CD4-positive, alpha-beta T cell (primary cell): ENCODE results near the gene TAF1B. TPM values are rescaled to one million over a fixed set of nuclear protein-coding genes. Genes with fewer than 3 reads are reported as not detected.

Experiments
- ATAC-seq: fragments of 200-7000 bp; cut with Tn5 transposase; one replicate; pipeline ENCODE4 v1.10.0; 2022; ENCODE audit warnings: mild to moderate bottlenecking; ENCODE audit not compliant: poor library complexity
- CTCF ChIA-PET: fragments of 350-600 bp; sonication (Branson Sonifier 250); formaldehyde crosslinking; loops from one replicate; lab custom pipeline; 2021; ENCODE audit warnings: antibody characterized with exemption, inconsistent platforms; lab: Charles Lee
- POLR2A ChIA-PET: fragments of 350-600 bp; sonication (Branson Sonifier 250); formaldehyde crosslinking; loops from one replicate; lab custom pipeline; 2021; ENCODE audit warnings: antibody characterized with exemption, inconsistent platforms; lab: Charles Lee
- DNase-seq, 14 experiments: peaks; one replicate each; pipeline ENCODE4 v3.0.0-alpha.2; 2013 to 2020; ENCODE audit warnings: mixed read lengths in 2 of 14
- H3K27ac ChIP-seq, 2 donors: one replicate each; pipeline versions ENCODE4 v1.5.1 to v1.7.0; 2013; ENCODE audit warnings: low read length in 2 of 2, low read depth in 1 of 2, mild to moderate bottlenecking in 1 of 2
- H3K27me3 ChIP-seq, 2 experiments: 1 replicate in 1 of 2; 2 replicates in 1 of 2; pipeline versions ENCODE4 v1.6.1 to v1.7.0; 2013; ENCODE audit warnings: low read length in 2 of 2, control low read depth in 1 of 2, mild to moderate bottlenecking in 1 of 2, moderate library complexity in 1 of 2; ENCODE audit not compliant: insufficient read depth in 2 of 2, control insufficient read depth in 1 of 2
- H3K36me3 ChIP-seq: one replicate; pipeline ENCODE4 v1.6.1; 2013; ENCODE audit warnings: low read length, control low read depth; ENCODE audit not compliant: insufficient read depth
- H3K4me1 ChIP-seq: one replicate; pipeline ENCODE4 v1.6.1; 2013; ENCODE audit warnings: low read length, control low read depth; ENCODE audit not compliant: insufficient read depth
- H3K4me3 ChIP-seq: one replicate; pipeline ENCODE4 v1.5.1; 2013; ENCODE audit warnings: mild to moderate bottlenecking, low read length, moderate library complexity
- H3K9me3 ChIP-seq, 2 experiments: 1 replicate in 1 of 2; 2 replicates in 1 of 2; pipeline versions ENCODE4 v1.6.1 to v1.7.0; 2013; ENCODE audit warnings: low read length in 2 of 2, mild to moderate bottlenecking in 2 of 2, control low read depth in 1 of 2, moderate library complexity in 1 of 2; ENCODE audit not compliant: control insufficient read depth in 1 of 2, insufficient read depth in 1 of 2
- H3K27ac Mint-ChIP-seq: one replicate; pipeline ENCODE4 v1.8.0; 2020; ENCODE audit warnings: mixed read lengths
- H3K27me3 Mint-ChIP-seq: one replicate; pipeline ENCODE4 v1.8.0; 2021; ENCODE audit warnings: mixed read lengths
- H3K36me3 Mint-ChIP-seq: one replicate; pipeline ENCODE4 v1.8.0; 2021; ENCODE audit warnings: low read depth, mixed read lengths
- H3K4me1 Mint-ChIP-seq: one replicate; pipeline ENCODE4 v1.8.0; 2021; ENCODE audit warnings: low read depth, mixed read lengths
- H3K4me3 Mint-ChIP-seq: one replicate; pipeline ENCODE4 v1.8.0; 2020; ENCODE audit warnings: mild to moderate bottlenecking, mixed read lengths
- H3K9me3 Mint-ChIP-seq: one replicate; pipeline ENCODE4 v1.8.0; 2020; ENCODE audit warnings: mixed read lengths
- intact Hi-C, 2 experiments: fragments of 100-400 bp; cut with DNase I in 1 of 2; cut with micrococcal nuclease in 1 of 2; formaldehyde crosslinking; loops; one replicate each; pipeline versions ENCODE4 v1.15.1 to v1.9.0; 2023 to 2025; cut with DNase I, micrococcal nuclease
- total RNA-seq, 174 experiments: library from RNA in 2 of 174; stranded (reverse) in 2 of 174; gene quantifications; one replicate each; pipeline ENCODE4 v1.2.3 and lab custom pipeline; 2021 to 2026
- TF ChIP-seq, protein P1 (sequence below): fragments of 200-600 bp; IDR thresholded peaks from one replicate; pipeline ENCODE4 v1.8.0; 2022; ENCODE audit warnings: antibody characterized with exemption, mild to moderate bottlenecking

The TAF1B gene
- total RNA-seq, 2 experiments from 2014 or later, result 9.9 to 10.8 TPM

DNA sequence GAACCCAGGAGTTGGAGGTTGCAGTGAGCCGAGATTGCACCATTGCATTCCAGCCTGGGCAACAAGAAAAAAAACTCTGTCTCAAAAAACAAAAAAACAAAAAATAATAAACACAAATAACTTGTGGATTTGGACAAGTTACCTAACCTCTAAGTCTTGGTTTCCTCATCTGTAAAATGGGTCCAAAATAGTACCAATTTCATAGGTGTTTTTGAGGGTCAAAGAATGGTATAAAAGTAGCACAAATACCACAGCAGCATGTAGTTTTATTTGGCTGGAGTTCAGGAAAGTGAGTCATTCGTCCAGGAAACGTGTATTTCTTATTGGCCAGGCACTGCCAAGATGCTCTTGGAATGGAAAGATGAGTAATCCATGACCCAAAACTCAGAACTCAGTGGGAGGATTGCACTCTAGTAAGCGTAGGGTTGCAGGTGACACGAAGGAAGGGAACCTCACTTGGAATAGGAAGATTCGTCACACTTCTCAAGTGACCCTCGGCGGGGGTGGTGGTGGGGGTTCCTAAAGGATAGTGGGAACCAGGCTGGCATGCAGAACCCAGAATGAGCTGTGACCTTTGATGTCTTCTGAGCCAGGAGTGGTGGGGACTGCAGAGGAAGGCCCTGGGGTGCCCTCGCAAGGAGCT lies 132.7 kb downstream of the TAF1B start:
- ChIA-PET POLR2A (no interaction called here), CTCF (interaction anchor here (1.9 kb wide), 1 partner anchor 8 kb away, joined by 8 read pairs; no protein-coding TSS in a partner anchor)
- Mint-ChIP-seq H3K4me1 (peaks cover 14% of the 10 kb centered on the region), H3K9me3 (no peaks in the 10 kb centered on the region), H3K36me3 (no peaks in the 10 kb centered on the region), H3K27me3 (peaks cover 11% of the 10 kb centered on the region), H3K27ac (no peak overlapping the region), H3K4me3 (no peak overlapping the region)
- intact Hi-C loops, result no loop called here
- TF ChIP-seq, protein P1, sequence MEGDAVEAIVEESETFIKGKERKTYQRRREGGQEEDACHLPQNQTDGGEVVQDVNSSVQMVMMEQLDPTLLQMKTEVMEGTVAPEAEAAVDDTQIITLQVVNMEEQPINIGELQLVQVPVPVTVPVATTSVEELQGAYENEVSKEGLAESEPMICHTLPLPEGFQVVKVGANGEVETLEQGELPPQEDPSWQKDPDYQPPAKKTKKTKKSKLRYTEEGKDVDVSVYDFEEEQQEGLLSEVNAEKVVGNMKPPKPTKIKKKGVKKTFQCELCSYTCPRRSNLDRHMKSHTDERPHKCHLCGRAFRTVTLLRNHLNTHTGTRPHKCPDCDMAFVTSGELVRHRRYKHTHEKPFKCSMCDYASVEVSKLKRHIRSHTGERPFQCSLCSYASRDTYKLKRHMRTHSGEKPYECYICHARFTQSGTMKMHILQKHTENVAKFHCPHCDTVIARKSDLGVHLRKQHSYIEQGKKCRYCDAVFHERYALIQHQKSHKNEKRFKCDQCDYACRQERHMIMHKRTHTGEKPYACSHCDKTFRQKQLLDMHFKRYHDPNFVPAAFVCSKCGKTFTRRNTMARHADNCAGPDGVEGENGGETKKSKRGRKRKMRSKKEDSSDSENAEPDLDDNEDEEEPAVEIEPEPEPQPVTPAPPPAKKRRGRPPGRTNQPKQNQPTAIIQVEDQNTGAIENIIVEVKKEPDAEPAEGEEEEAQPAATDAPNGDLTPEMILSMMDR, result no peak
- Histone ChIP-seq H3K4me3 (no peak overlapping the region), H3K27me3 (no peaks in the 10 kb centered on the region), H3K36me3 (no peaks in the 10 kb centered on the region), H3K4me1 (peaks cover 3% of the 10 kb centered on the region), H3K9me3 (no peaks in the 10 kb centered on the region), H3K27ac (no peak overlapping the region)
- DNase-seq (no peak), ATAC-seq (no peak)

DNA sequence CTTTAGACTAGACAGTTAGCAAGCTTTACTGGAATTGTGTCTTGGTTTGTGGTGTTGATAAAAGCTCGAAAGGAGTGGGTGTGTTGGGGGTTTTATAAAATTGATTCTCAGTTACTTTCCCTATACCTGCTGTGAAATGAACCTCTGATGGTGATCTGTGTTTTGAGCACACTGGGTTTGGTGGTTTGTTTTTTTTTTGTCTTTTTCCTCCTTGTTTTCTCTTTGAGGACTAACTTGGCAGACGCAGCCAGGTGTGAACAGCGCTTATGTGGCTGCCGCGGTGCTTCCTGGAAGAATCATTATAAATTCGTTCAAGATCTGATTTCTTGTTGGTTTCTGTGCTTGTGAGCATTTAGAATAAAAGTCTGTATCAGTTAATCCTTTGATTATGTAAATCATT lies 136.7 kb downstream of the TAF1B start:
- Histone ChIP-seq H3K27ac (no peak overlapping the region), H3K27me3 (no peaks in the 10 kb centered on the region), H3K9me3 (no peaks in the 10 kb centered on the region), H3K4me1 (peaks cover 7% of the 10 kb centered on the region), H3K4me3 (no peak overlapping the region), H3K36me3 (no peaks in the 10 kb centered on the region)
- peak in 2 of 14 experiments; percentile 13 to 15 for DNase-seq
- Mint-ChIP-seq H3K36me3 (no peaks in the 10 kb centered on the region), H3K27me3 (peaks cover 15% of the 10 kb centered on the region), H3K9me3 (no peaks in the 10 kb centered on the region), H3K4me1 (peaks cover 20% of the 10 kb centered on the region), H3K4me3 (peak overlapping the region; percentile 70), H3K27ac (no peak overlapping the region)
- ATAC-seq, result no peak
- TF ChIP-seq, protein P1, result no peak
- intact Hi-C loops, result loop anchor here (5.0 to 10.0 kb wide), 3 partner anchors 168 to 457 kb away; no protein-coding TSS in a partner anchor
- ChIA-PET CTCF (no interaction called here), POLR2A (interaction anchor here (1.2 kb wide), 1 partner anchor 10 kb away, joined by 3 read pairs; no protein-coding TSS in a partner anchor)

DNA sequence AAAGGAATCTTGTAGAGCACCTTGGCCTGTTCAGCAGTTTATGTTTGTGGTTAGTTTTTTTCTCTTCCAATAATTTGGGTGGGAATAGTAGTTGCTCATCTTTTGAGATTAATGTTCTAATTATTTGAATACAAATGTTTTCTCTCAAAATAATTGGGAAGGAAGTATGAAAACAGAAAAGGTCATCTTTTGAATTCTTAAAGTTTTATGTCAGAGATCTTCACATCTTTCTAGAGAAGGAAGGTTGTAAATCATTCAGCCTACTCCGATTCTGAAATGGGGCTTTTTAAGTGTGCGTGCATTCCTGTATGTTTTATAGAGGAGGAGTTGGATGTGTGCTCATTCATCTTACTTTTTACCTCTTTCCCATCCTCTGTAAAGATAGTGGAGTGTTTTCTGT lies 137.2 kb downstream of the TAF1B start:
- ChIA-PET POLR2A (no interaction called here), CTCF (no interaction called here)
- Mint-ChIP-seq H3K27me3 (peaks cover 15% of the 10 kb centered on the region), H3K27ac (no peak overlapping the region), H3K4me1 (peaks cover 20% of the 10 kb centered on the region), H3K36me3 (no peaks in the 10 kb centered on the region), H3K9me3 (no peaks in the 10 kb centered on the region), H3K4me3 (no peak overlapping the region)
- ATAC-seq (no peak), DNase-seq (no peak)
- Histone ChIP-seq H3K9me3 (no peaks in the 10 kb centered on the region), H3K4me1 (peaks cover 7% of the 10 kb centered on the region), H3K27me3 (no peaks in the 10 kb centered on the region), H3K4me3 (no peak overlapping the region), H3K36me3 (no peaks in the 10 kb centered on the region), H3K27ac (no peak overlapping the region)
- TF ChIP-seq, protein P1, result no peak
- intact Hi-C loops, result loop anchor here (5.0 to 10.0 kb wide), 3 partner anchors 168 to 457 kb away; no protein-coding TSS in a partner anchor
